Epidermal melanocyte (primary cell): Measurements from ENCODE around the gene MATK.
"Not testable (repeated sequence)": the region's sequence is repeated elsewhere in the genome, so short reads cannot be mapped to it uniquely, and the experiment has no call there.

Experiments used
- DNase-seq: peaks from one replicate; pipeline ENCODE4 v3.0.0; 2011; ENCODE audit warnings: low spot score; ENCODE audit not compliant: insufficient read length

Gene MATK

GRCh38 chr19:3816566-3817218 is 30.5 kb upstream of the MATK start:
- no peak for DNase-seq

GRCh38 chr19:3816148-3816547 is 30.0 kb upstream of the MATK start:
- not testable (repeated sequence) for DNase-seq

- no peak for DNase-seq
These were observed 28.5 kb upstream of the MATK start for GRCh38 chr19:3814648-3815047.

GRCh38 chr19:3813473-3814392 is 27.6 kb upstream of the MATK start:
- no peak for DNase-seq

GRCh38 chr19:3810708-3811355 is 24.7 kb upstream of the MATK start:
- DNase-seq = no peak

- no peak for DNase-seq
These were observed 23.9 kb upstream of the MATK start for GRCh38 chr19:3809881-3810707.

- DNase-seq = no peak
These were observed 22.4 kb upstream of the MATK start for GRCh38 chr19:3808420-3809143.

GRCh38 chr19:3807574-3808354 is 21.6 kb upstream of the MATK start:
- DNase-seq = no peak

- no peak for DNase-seq
These were observed 20.9 kb upstream of the MATK start for GRCh38 chr19:3807131-3807480.

GRCh38 chr19:3805859-3806258 is 19.7 kb upstream of the MATK start:
- DNase-seq = no peak

- no peak for DNase-seq
These were observed 18.2 kb upstream of the MATK start for GRCh38 chr19:3804429-3804828.

GRCh38 chr19:3803986-3804385 is 17.8 kb upstream of the MATK start:
- DNase-seq = no peak

- DNase-seq = no peak
These were observed 17.1 kb upstream of the MATK start for GRCh38 chr19:3803114-3803888.

- no peak for DNase-seq
These were observed 15.4 kb upstream of the MATK start for GRCh38 chr19:3801412-3802096.

- DNase-seq = no peak
These were observed 14.8 kb upstream of the MATK start for GRCh38 chr19:3800996-3801395.

- no peak for DNase-seq
These were observed 12.0 kb upstream of the MATK start for GRCh38 chr19:3798137-3798536.

- no peak for DNase-seq
These were observed 10.2 kb upstream of the MATK start for GRCh38 chr19:3796358-3796757.

- no peak for DNase-seq
These were observed 7.6 kb upstream of the MATK start for GRCh38 chr19:3793799-3794198.

- no peak for DNase-seq
These were observed 5.9 kb upstream of the MATK start for GRCh38 chr19:3792114-3792513.
